ENCODE data around the gene ORMDL3.

Gene ORMDL3

GRCh38 chr17:39927101-39927928 is at the start of gene ORMDL3, which contains the start of gene LRRC3C:
Gene ORMDL3, minus strand, starts transcription at chr17:39927601. Its CDS starts 3,398 bp downstream, at chr17:39924203.
Gene LRRC3C, plus strand, starts transcription at chr17:39927732. Its CDS starts 13,792 bp downstream, at chr17:39941524.
- peak; percentile 88 for DNase-seq

- no peak for DNase-seq
Measured at GRCh38 chr17:39975801-39976200, 48.4 kb upstream of the ORMDL3 start.

GRCh38 chr17:39974433-39974832 is 47.0 kb upstream of the ORMDL3 start:
- DNase-seq, result no peak

- no peak for DNase-seq
Measured at GRCh38 chr17:39973496-39973895, 46.1 kb upstream of the ORMDL3 start.

GRCh38 chr17:39972271-39972670 is 44.9 kb upstream of the ORMDL3 start:
- DNase-seq, result no peak

GRCh38 chr17:39971076-39971603 is 43.7 kb upstream of the ORMDL3 start:
- DNase-seq, result no peak

- DNase-seq, result no peak
Measured at GRCh38 chr17:39970157-39970692, 42.8 kb upstream of the ORMDL3 start.

GRCh38 chr17:39969375-39969774 is 42.0 kb upstream of the ORMDL3 start:
- DNase-seq, result no peak

GRCh38 chr17:39968761-39969160 is 41.4 kb upstream of the ORMDL3 start:
- DNase-seq, result no peak

- DNase-seq, result no peak
Measured at GRCh38 chr17:39966771-39967170, 39.4 kb upstream of the ORMDL3 start.

- no peak for DNase-seq
Measured at GRCh38 chr17:39965017-39965699, 37.8 kb upstream of the ORMDL3 start.

- DNase-seq, result no peak
Measured at GRCh38 chr17:39963829-39964228, 36.4 kb upstream of the ORMDL3 start.

GRCh38 chr17:39962642-39963220 is 35.3 kb upstream of the ORMDL3 start, which contains the start of gene GSDMA:
Gene GSDMA, plus strand, starts transcription at chr17:39963004. Its CDS starts 2,684 bp downstream, at chr17:39965688.
- no peak for DNase-seq

- no peak for DNase-seq
Measured at GRCh38 chr17:39960524-39961041, 33.2 kb upstream of the ORMDL3 start.

- DNase-seq, result no peak
Measured at GRCh38 chr17:39955726-39956225, 28.4 kb upstream of the ORMDL3 start.

- no peak for DNase-seq
Measured at GRCh38 chr17:39954876-39955275, 27.5 kb upstream of the ORMDL3 start.

GRCh38 chr17:39953471-39953888 is 26.1 kb upstream of the ORMDL3 start:
- DNase-seq, result no peak

GRCh38 chr17:39952680-39953470 is 25.5 kb upstream of the ORMDL3 start:
- peak; percentile 63 for DNase-seq

- no peak for DNase-seq
Measured at GRCh38 chr17:39951924-39952679, 24.7 kb upstream of the ORMDL3 start.

- no peak for DNase-seq
Measured at GRCh38 chr17:39950871-39951348, 23.5 kb upstream of the ORMDL3 start.

- no peak for DNase-seq
Measured at GRCh38 chr17:39949028-39949427, 21.6 kb upstream of the ORMDL3 start.

Measured in NCI-H2081 treated with DMSO at 0.1 percent for 48 hours (cell line).